Fibroblast of skin of scalp (primary cell): ENCODE data around the gene SFXN4.
"Not testable (repeated sequence)": the region's sequence is repeated elsewhere in the genome, so short reads cannot be mapped to it uniquely, and the experiment has no call there.

ENCODE experiments used
- DNase-seq: peaks from one replicate; pipeline ENCODE4 v3.0.0-alpha.2; 2013

Gene SFXN4

GRCh38 chr10:119190954-119191785, 25.7 kb upstream of the SFXN4 start:
- DNase-seq = no peak

GRCh38 chr10:119190353-119190752, 24.8 kb upstream of the SFXN4 start:
- peak; percentile 96 for DNase-seq

DNA sequence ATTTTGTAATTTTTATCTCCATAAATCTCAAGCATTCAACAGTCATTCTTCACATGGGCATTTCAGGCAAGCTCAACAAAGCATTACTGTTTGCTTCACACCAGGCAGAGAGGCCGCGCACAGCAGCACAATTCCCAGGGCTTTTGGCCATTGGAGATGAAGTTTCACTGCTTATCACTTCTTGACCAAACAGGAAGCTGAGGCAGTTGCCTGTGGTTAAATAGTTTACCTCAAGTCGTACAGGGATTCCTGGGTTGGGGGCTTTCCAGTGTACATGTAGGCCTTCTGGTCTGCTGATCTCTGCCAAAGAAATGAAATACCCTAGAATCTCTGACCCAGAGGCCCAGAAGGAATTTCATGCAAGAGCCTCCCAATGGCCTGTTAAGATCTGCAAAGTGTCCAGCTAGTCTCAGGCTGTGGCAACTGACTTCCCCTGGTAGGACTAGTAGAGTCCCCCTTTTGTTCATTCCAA, 24.3 kb upstream of the SFXN4 start:
- peak; percentile 44 for DNase-seq

GRCh38 chr10:119183664-119184412, 18.3 kb upstream of the SFXN4 start:
- DNase-seq = no peak

- DNase-seq = not testable (repeated sequence)
Measured at GRCh38 chr10:119180850-119181400, 15.4 kb upstream of the SFXN4 start.

GRCh38 chr10:119178372-119179119, 13.0 kb upstream of the SFXN4 start, which contains the start of gene PRDX3:
Gene PRDX3, minus strand, starts transcription at chr10:119178812. Its CDS starts 22 bp downstream, at chr10:119178790.
- peak; percentile 94 for DNase-seq

- no peak for DNase-seq
Measured at GRCh38 chr10:119177708-119178371, 12.3 kb upstream of the SFXN4 start.

GRCh38 chr10:119176166-119176565, 10.7 kb upstream of the SFXN4 start:
- DNase-seq = no peak

GRCh38 chr10:119174109-119174508, 8.6 kb upstream of the SFXN4 start:
- DNase-seq = no peak

DNA sequence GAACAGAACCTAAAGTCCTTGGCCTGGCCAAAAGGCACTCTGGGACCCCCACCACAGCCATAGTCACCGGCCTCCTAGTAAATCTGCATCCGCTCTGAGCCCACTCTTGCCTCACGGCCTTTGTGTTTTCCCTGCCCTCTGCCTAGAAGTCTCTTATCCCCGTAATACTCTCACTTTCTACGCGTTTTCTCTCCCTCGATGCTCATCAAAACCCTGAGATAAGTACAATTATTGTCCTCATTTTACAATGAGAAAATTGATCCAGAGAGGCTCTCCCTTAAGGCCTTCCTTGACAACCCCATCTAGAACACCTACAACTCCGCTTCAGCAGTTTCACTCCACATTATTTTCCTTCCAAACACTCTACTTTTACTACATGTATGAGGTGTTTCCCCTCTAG, 1.5 kb upstream of the SFXN4 start:
- no peak for DNase-seq

DNA sequence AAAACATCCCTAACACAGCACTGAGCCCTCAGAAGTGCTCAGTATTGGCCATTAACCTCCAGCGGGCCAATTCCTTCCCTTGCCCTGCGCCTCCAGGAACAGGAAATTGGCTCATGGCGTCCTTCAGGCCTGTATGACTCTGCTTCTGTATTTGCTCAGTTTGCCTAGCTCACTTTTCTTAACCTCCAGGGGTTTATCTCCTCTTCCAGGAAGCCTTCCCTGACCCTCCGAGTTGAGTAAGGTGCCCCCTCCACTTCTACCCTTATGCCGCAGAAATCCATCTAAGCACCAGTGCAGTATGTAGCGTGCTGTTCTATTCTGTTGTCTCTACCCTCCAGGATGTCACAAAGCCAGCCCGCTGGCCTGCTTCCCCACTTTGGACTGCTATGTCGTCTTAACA, 1.1 kb upstream of the SFXN4 start:
- DNase-seq = no peak

DNA sequence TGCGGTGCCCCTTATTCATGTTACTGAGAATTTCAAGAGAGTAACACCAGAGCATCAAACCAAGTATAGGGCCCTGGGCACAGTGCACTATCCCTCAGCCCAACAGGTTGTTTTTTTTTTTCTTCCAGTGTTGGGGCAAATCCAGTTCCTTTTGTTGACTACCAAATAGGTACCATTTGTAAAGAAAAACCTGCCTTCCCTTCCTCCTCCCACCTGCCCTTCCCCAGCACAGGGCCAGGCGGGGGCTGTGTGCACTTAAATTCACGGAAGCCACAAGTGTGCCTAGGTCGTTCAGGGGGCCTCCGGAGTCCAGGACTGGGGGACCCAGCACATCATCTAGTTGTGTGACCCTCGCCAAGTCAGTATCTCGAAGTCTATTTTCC, 595 bp upstream of the SFXN4 start:
- DNase-seq = no peak

DNA sequence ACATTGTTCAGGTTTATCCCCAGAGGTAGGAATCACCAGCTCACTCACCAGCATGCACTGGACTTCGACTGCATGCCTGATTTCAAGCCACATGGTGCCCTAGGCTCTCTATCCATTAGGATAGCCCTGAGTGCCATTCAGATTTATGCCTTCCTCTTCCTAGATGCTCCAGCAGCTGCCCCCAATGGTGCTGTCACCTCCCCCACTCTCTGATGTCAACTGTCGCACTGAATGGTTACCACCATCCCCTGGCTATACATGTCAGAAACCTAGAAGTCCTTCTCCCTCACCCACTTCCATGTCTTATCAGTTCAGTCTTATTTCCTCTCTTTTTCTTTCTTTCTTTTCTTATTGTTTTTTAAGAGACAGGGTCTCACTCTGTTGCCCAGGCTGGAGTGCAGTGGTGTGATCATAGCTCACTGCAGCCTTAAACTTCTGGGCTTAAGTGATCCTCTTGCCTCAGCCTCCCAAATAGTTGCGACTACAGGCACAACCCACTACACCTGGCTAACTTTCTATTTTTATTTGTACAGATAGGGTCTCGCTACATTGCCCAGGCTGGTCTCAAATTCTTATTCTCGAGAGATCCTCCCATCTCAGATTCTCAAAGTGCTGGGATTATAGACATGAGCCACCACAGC, 2.9 kb downstream of the SFXN4 start:
- no peak for DNase-seq

GRCh38 chr10:119161680-119162451, 3.6 kb downstream of the SFXN4 start:
- peak; percentile 28 for DNase-seq

DNA sequence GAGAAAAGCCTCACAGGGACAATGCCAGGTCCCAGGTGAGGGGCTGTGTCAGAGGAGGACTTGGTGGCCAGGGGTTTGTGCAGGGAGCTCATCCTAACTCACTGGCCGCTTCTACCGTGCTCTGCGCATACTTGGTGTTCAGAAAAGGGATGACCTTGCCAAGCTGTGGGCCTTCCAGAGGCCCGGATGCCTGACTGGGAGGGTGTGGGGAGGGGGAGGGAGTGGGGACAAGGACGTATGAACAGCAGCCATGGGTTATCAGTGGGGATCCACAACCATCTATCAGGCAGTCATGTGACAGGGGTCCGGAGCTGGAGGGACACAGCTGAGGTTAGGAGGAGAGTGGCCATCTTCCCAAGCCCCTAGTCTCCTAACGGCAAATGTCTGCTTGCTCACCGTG, 6.2 kb downstream of the SFXN4 start:
- no peak for DNase-seq

GRCh38 chr10:119153661-119154060, 11.9 kb downstream of the SFXN4 start:
- DNase-seq = no peak

DNA sequence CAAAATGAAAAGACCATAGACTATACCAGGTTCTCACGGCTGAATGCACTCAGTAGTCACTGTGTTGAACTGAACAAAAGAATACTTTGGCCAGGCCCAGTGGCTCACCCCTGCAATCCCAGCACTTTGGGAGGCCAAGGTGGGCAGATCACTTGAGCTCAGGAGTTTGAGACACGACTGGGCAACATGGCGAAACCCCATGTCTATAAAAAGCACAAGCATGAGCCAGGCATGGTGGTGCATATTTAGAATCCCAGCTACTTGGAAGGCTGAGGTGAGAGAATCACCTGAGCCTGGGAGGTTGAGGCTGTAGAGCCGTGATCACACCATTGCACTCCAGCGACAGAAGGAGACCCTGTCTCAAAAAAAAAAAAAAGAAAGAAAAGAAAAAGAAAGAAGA, 12.5 kb downstream of the SFXN4 start:
- no peak for DNase-seq

- DNase-seq = not testable (repeated sequence)
Measured at GRCh38 chr10:119151601-119152000, 13.9 kb downstream of the SFXN4 start.

- peak; percentile 22 for DNase-seq
Measured at GRCh38 chr10:119149729-119150128, 15.8 kb downstream of the SFXN4 start.

DNA sequence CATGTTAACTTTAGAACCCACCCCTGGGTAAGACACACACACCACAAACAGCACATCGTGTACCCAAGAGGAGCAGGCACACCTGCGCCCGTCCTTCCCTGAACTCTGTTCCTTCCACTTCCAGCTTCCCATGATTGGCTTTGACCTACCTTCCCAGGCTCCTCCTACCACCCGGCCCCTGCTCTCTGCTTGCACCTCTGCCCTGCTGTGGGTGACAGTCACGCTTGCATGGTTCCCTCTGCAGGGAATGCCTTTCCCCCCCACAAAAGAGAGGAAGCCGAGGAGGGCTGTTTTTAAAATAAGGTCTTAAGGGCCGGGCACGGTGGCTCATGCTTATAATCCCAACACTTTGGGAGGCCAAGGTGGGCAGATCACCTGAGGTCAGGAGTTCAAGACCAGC, 16.4 kb downstream of the SFXN4 start:
- no peak for DNase-seq

DNA sequence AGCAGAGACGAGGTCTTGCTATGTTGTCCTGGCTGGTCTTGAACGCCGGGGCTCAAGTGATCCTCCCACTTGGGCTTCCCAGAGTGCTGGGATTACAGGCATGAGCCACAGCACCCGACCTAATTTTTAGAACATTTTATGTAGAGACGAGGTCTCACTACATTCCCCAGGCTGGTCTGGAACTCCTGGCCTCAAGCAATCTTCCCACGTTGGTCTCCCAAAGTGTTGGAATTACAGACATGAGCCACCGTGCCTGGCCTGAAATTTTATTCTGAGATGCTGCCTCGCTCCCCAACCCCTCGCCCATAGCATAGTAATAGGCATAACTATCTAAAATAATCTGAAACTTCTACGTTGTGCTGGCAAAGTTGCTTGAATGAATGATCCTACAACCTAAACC, 21.9 kb downstream of the SFXN4 start:
- DNase-seq = no peak
